ENCODE measurements around the gene TPX2. TPM values are rescaled to one million over a fixed set of nuclear protein-coding genes. Genes with fewer than 3 reads are reported as not detected.
A peak's percentile ranks its signal among the peaks of the same experiment; 100 is the strongest.

The TPX2 gene
- total and polyA plus RNA-seq, 3 donors from 2014 or later, result 39.7 to 74.6 (median 52.5) TPM

DNA sequence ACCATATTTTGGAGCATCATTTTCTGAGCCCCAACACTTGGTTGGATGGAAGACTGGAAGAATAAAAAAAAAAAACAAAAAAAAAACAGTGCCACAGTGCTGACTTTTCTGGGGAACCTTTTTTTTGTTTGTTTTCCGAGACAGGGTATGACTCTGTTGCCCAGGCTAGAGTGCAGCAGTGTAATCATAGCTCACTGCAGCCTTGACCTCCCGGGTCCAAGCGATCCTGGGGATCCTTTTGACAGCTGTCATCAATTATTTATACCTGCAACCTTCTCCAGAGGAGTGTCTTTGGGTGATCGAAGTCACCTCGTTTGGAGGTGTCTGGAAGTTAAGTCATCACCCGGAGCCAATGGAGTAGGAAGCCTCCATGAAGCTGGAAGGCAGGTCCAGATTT lies 7.8 kb upstream of the TPX2 start:
- Histone ChIP-seq H3K27me3 (no peaks in the 10 kb centered on the region), H3K4me3 (no peak overlapping the region), H3K4me1 (no peaks in the 10 kb centered on the region), H3K36me3 (ENCODE audit: low read depth, missing control alignments) (no peaks in the 10 kb centered on the region), H3K9me3 (no peaks in the 10 kb centered on the region), H3K27ac (no peak overlapping the region)
- 77 to 81% methylated on average over 6 of the region's 6 CpGs for WGBS, 2 donors
- DNase-seq, result no peak
- intact Hi-C loops (cut with DNase I; ENCODE audit: low total_unique reads), result no loop called here
- TF ChIP-seq POLR2A (IDR thresholded peaks at IDR 0.05), result no peak
- TF ChIP-seq, protein P1, sequence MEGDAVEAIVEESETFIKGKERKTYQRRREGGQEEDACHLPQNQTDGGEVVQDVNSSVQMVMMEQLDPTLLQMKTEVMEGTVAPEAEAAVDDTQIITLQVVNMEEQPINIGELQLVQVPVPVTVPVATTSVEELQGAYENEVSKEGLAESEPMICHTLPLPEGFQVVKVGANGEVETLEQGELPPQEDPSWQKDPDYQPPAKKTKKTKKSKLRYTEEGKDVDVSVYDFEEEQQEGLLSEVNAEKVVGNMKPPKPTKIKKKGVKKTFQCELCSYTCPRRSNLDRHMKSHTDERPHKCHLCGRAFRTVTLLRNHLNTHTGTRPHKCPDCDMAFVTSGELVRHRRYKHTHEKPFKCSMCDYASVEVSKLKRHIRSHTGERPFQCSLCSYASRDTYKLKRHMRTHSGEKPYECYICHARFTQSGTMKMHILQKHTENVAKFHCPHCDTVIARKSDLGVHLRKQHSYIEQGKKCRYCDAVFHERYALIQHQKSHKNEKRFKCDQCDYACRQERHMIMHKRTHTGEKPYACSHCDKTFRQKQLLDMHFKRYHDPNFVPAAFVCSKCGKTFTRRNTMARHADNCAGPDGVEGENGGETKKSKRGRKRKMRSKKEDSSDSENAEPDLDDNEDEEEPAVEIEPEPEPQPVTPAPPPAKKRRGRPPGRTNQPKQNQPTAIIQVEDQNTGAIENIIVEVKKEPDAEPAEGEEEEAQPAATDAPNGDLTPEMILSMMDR (IDR thresholded peaks at IDR 0.05), result no peak

DNA sequence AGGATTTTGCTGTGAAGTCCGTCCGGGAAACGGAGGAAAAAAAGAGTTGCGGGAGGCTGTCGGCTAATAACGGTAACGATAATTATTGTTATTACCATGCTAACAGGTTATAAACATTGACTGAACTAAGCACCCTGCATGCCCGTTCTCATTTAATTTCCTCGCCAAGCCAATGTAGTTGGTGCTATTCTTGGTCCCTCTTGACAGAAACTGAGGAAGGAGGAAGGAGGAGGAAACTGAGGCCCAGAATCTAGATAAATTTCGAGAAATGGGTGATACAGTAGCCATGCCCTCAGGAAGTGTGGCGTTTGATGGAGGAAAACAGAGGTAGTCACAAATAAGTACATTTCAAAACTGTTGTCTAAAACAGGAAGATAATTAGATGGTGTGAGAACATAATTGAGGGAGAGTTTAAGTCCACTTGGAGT lies 474 bp downstream of the TPX2 start:
- no peaks in the 10 kb centered on the region for H3K36me3 ChIP-seq (ENCODE audit: low read depth, missing control alignments)
- H3K4me3 ChIP-seq, result peak overlapping the region; percentile 60 to 77
- WGBS, 2 donors, result 0 to 1% methylated on average over 11 of the region's 11 CpGs
- no peaks in the 10 kb centered on the region for H3K4me1 ChIP-seq
- TF ChIP-seq POLR2A (IDR thresholded peaks at IDR 0.05), result no peak
- TF ChIP-seq, protein P1 (IDR thresholded peaks at IDR 0.05), result no peak
- no peaks in the 10 kb centered on the region for H3K27me3 ChIP-seq
- H3K27ac ChIP-seq, result peak overlapping the region; percentile 40 to 53
- no peak for DNase-seq
- intact Hi-C loops (cut with DNase I; ENCODE audit: low total_unique reads), result no loop called here
- no peaks in the 10 kb centered on the region for H3K9me3 ChIP-seq

- intact Hi-C loops (cut with DNase I; ENCODE audit: low total_unique reads), result no loop called here
- TF ChIP-seq, protein P1 (IDR thresholded peaks at IDR 0.05), result no peak
- WGBS, 2 donors, result 6% methylated on average over 1 of the region's 1 CpG; no CpG with 5 or more reads in 1 of the 2 donors
- H3K4me1 ChIP-seq, result no peaks in the 10 kb centered on the region
- H3K27ac ChIP-seq, result peak overlapping the region in 1 of 2 donors; percentile 40
- no peak overlapping the region for H3K4me3 ChIP-seq
- H3K27me3 ChIP-seq, result no peaks in the 10 kb centered on the region
- no peaks in the 10 kb centered on the region for H3K36me3 ChIP-seq (ENCODE audit: low read depth, missing control alignments)
- DNase-seq, result no peak
- no peaks in the 10 kb centered on the region for H3K9me3 ChIP-seq
These were observed 1.1 kb downstream of the TPX2 start for GRCh38 chr20:31740208-31740607.

DNA sequence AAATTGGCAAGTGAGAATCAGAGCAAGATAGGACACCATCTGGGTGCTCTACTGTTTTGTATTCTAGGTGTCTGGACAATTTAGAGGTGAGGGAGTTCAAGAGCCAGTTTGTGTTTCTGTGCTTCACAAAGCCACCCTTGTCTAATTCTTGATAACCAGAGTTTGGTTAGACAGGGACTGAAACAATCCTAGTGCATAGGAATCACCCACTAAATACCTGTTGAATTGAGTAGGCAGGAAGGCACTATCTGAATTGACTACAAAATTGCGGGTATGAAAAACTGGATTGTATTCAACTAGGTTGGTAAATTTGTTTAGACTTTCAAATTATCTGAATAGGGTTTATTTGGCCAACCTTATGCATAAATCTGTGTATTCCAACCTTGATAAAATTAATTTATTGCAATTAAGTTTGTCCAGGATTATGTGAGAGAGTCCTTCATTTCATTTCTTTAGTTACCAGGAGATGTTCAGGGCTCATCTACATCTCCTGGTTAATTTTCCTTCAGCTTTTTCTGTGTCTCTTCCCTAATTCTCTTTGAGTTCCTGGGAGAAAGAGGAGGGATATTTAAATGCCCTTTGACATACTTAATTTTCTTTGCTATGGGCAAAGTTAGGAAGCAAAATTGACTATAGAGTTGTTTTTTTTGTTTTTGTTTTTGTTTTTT lies 1.7 kb downstream of the TPX2 start:
- TF ChIP-seq, protein P1 (IDR thresholded peaks at IDR 0.05), result no peak
- TF ChIP-seq POLR2A (IDR thresholded peaks at IDR 0.05), result no peak
- no peak overlapping the region for H3K4me3 ChIP-seq
- intact Hi-C loops (cut with DNase I; ENCODE audit: low total_unique reads), result no loop called here

More for the DNA sequence above, 1.7 kb downstream of the TPX2 start:
- no peak for DNase-seq
- no peaks in the 10 kb centered on the region for H3K27me3 ChIP-seq
- no peaks in the 10 kb centered on the region for H3K4me1 ChIP-seq
- no peaks in the 10 kb centered on the region for H3K36me3 ChIP-seq (ENCODE audit: low read depth, missing control alignments)
- H3K27ac ChIP-seq, result no peak overlapping the region
- no peaks in the 10 kb centered on the region for H3K9me3 ChIP-seq
- WGBS, 2 donors, result 47 to 77% methylated on average over 1 of the region's 1 CpG
